ENCODE measurements around the gene CACNB4. TPM values are rescaled to one million over a fixed set of nuclear protein-coding genes. Genes with fewer than 3 reads are reported as not detected.
"Not testable (repeated sequence)": the region's sequence is repeated elsewhere in the genome, so short reads cannot be mapped to it uniquely, and the experiment has no call there.

The CACNB4 gene
- polyA plus RNA-seq, 1 experiment, result 0.12 TPM

- ChIA-PET CTCF (no interaction called here), POLR2A (no interaction called here)
- Histone ChIP-seq H3K27me3 (ENCODE audit: control insufficient read depth, insufficient read depth, low read length) (no peaks in the 10 kb centered on the region), H3K4me3 (ENCODE audit: low read depth, low read length) (no peak overlapping the region), H3K36me3 (ENCODE audit: control insufficient read depth, insufficient read depth, low read length) (no peaks in the 10 kb centered on the region)
- no peak for TF ChIP-seq CTCF (IDR thresholded peaks at IDR 0.05; ENCODE audit: insufficient read depth, low read depth, low read length)
- DNase-seq (ENCODE audit: low read depth), result no peak
Measured at GRCh38 chr2:152022090-152022489, 76.8 kb downstream of the CACNB4 start.

GRCh38 chr2:152021001-152021400, 77.8 kb downstream of the CACNB4 start:
- POLR2A ChIA-PET, result not testable (repeated sequence)

GRCh38 chr2:152019732-152020131, 79.1 kb downstream of the CACNB4 start:
- no peak for TF ChIP-seq CTCF (IDR thresholded peaks at IDR 0.05; ENCODE audit: insufficient read depth, low read depth, low read length)
- DNase-seq (ENCODE audit: low read depth), result no peak
- no peak overlapping the region for H3K4me3 ChIP-seq (ENCODE audit: low read depth, low read length)
- no peaks in the 10 kb centered on the region for H3K27me3 ChIP-seq (ENCODE audit: control insufficient read depth, insufficient read depth, low read length)
- CTCF ChIA-PET, result interaction anchor here (0.8 kb wide), 1 partner anchor 9 kb away, joined by 3 read pairs; no protein-coding TSS in a partner anchor
- no peaks in the 10 kb centered on the region for H3K36me3 ChIP-seq (ENCODE audit: control insufficient read depth, insufficient read depth, low read length)
- POLR2A ChIA-PET, result no interaction called here

More at GRCh38 chr2:152021001-152021400, 77.8 kb downstream of the CACNB4 start:
- DNase-seq (ENCODE audit: low read depth); H3K4me3 ChIP-seq (ENCODE audit: low read depth, low read length); H3K27me3 ChIP-seq (ENCODE audit: control insufficient read depth, insufficient read depth, low read length); CTCF ChIA-PET; H3K36me3 ChIP-seq (ENCODE audit: control insufficient read depth, insufficient read depth, low read length): not testable (repeated sequence)

GRCh38 chr2:152016181-152017120, 82.4 kb downstream of the CACNB4 start:
- Histone ChIP-seq H3K4me3 (ENCODE audit: low read depth, low read length) (no peak overlapping the region), H3K27me3 (ENCODE audit: control insufficient read depth, insufficient read depth, low read length) (no peaks in the 10 kb centered on the region; the same call in 1 of the 2 replicates), H3K36me3 (ENCODE audit: control insufficient read depth, insufficient read depth, low read length) (no peaks in the 10 kb centered on the region)
- CTCF ChIA-PET, result interaction anchor here (3.9 kb wide), 1 partner anchor 10 kb away, joined by 41 read pairs; no protein-coding TSS in a partner anchor
- no peak for TF ChIP-seq CTCF (IDR thresholded peaks at IDR 0.05; ENCODE audit: insufficient read depth, low read depth, low read length)
- POLR2A ChIA-PET, result no interaction called here
- no peak for DNase-seq (ENCODE audit: low read depth)

GRCh38 chr2:152015552-152015951, 83.3 kb downstream of the CACNB4 start:
- H3K4me3 ChIP-seq (ENCODE audit: low read depth, low read length), result no peak overlapping the region
- H3K27me3 ChIP-seq (ENCODE audit: control insufficient read depth, insufficient read depth, low read length), result no peaks in the 10 kb centered on the region; the same call in 1 of the 2 replicates
- no peaks in the 10 kb centered on the region for H3K36me3 ChIP-seq (ENCODE audit: control insufficient read depth, insufficient read depth, low read length)
- TF ChIP-seq CTCF (IDR thresholded peaks at IDR 0.05; ENCODE audit: insufficient read depth, low read depth, low read length), result no peak
- CTCF ChIA-PET, result interaction anchor here (3.9 kb wide), 1 partner anchor 11 kb away, joined by 41 read pairs; no protein-coding TSS in a partner anchor
- DNase-seq (ENCODE audit: low read depth), result no peak
- POLR2A ChIA-PET, result no interaction called here

Data from BJ (cell line).